ENCODE data around the gene WTIP. TPM values are rescaled to one million over a fixed set of nuclear protein-coding genes. Genes with fewer than 3 reads are reported as not detected.

The WTIP gene
- total and polyA plus RNA-seq, 2 of the 13 experiments (the other 11 are each of a cell fraction or from before 2014, with no cell fraction given) = 15.0 to 18.1 TPM

- no peak overlapping the region for H2AFZ ChIP-seq (ENCODE audit: low read length)
- H3K36me3 ChIP-seq (replicated peaks in 1 of 2; ENCODE audit: control insufficient read depth in 1 of 2, insufficient read depth in 2 of 2, low read length in 2 of 2) = peaks cover 26 to 80% of the 10 kb centered on the region in 2 experiments
- no peak overlapping the region for H3K4me2 ChIP-seq (ENCODE audit: low read depth, low read length)
- no peak overlapping the region for H3K4me3 ChIP-seq (replicated peaks in 1 of 3; ENCODE audit: insufficient read depth in 1 of 3, low read depth in 2 of 3, low read length in 3 of 3)
- H3K4me1 ChIP-seq (ENCODE audit: insufficient read depth, low read length) = no peaks in the 10 kb centered on the region
- BruUV-seq (replicated peaks) = no TSS peak
- H3K27ac ChIP-seq (ENCODE audit: extremely low read length, insufficient read depth, low read length) = no peak overlapping the region
- TF ChIP-seq ZNF775 (CRISPR knock-in tag; IDR thresholded peaks at IDR 0.05; ENCODE audit: borderline replicate concordance) = no peak
- peak; percentile 58; the same call in 1 of the 2 replicates for TF ChIP-seq ZNF121 (CRISPR knock-in tag; IDR thresholded peaks at IDR 0.05)
- TF ChIP-seq ZNF607 (CRISPR knock-in tag; IDR thresholded peaks at IDR 0.05; ENCODE audit: borderline replicate concordance) = no peak
- no peak for TF ChIP-seq MAF1 (CRISPR knock-in tag; IDR thresholded peaks at IDR 0.05; ENCODE audit: borderline replicate concordance)
- no peaks in the 10 kb centered on the region for H3K79me2 ChIP-seq (ENCODE audit: insufficient read depth, low read length)
- in situ Hi-C loops (cut with HindIII; ENCODE audit: extremely low pct_ligation_motif_present, low pct_unique_long_range_greater_than_20kb) = no loop called here
- intact Hi-C loops (cut with micrococcal nuclease; ENCODE audit: unreplicated experiment) = no loop called here
- WGBS (ENCODE audit: low lambda C conversion rate) = 98% methylated on average over 3 of the region's 3 CpGs
- no peaks in the 10 kb centered on the region for H3K9me3 ChIP-seq (ENCODE audit: low read length)
- CTCF ChIA-PET (ENCODE audit: low intra/inter-chr PET ratio, low total read pairs) = no interaction called here
- no peak for DNase-seq (ENCODE audit: low spot score)
- no peaks in the 10 kb centered on the region for H3K27me3 ChIP-seq (ENCODE audit: control insufficient read depth in 1 of 2, insufficient read depth in 2 of 2, low read length in 2 of 2)
- no peak for FAIRE-seq
- no peaks in the 10 kb centered on the region for H4K20me1 ChIP-seq (ENCODE audit: insufficient read depth, low read length)
- POLR2A ChIA-PET = no interaction called here
- ATAC-seq = no peak
- H3K9ac ChIP-seq (ENCODE audit: insufficient read depth, low read depth, low read length) = no peak overlapping the region
Observed at GRCh38 chr19:34448191-34448590, 33.4 kb upstream of the WTIP start.

GRCh38 chr19:34452723-34453122, 28.8 kb upstream of the WTIP start:
- H3K9me3 ChIP-seq (ENCODE audit: low read length) = no peaks in the 10 kb centered on the region
- H3K4me1 ChIP-seq (ENCODE audit: insufficient read depth, low read length) = no peaks in the 10 kb centered on the region
- in situ Hi-C loops (cut with HindIII; ENCODE audit: extremely low pct_ligation_motif_present, low pct_unique_long_range_greater_than_20kb) = no loop called here
- POLR2A ChIA-PET = no interaction called here
- H3K9ac ChIP-seq (ENCODE audit: insufficient read depth, low read depth, low read length) = no peak overlapping the region
- no peaks in the 10 kb centered on the region for H3K79me2 ChIP-seq (ENCODE audit: insufficient read depth, low read length)
- FAIRE-seq (no peak), ATAC-seq (no peak), DNase-seq (ENCODE audit: low spot score) (no peak)
- H2AFZ ChIP-seq (ENCODE audit: low read length) = no peak overlapping the region
- peaks cover 20 to 66% of the 10 kb centered on the region in 2 experiments for H3K36me3 ChIP-seq (replicated peaks in 1 of 2; ENCODE audit: control insufficient read depth in 1 of 2, insufficient read depth in 2 of 2, low read length in 2 of 2)
- no peak overlapping the region for H3K4me3 ChIP-seq (replicated peaks in 1 of 3; ENCODE audit: insufficient read depth in 1 of 3, low read depth in 2 of 3, low read length in 3 of 3)
- intact Hi-C loops (cut with micrococcal nuclease; ENCODE audit: unreplicated experiment) = no loop called here
- H3K27me3 ChIP-seq (ENCODE audit: control insufficient read depth in 1 of 2, insufficient read depth in 2 of 2, low read length in 2 of 2) = no peaks in the 10 kb centered on the region
- no peak overlapping the region for H3K27ac ChIP-seq (ENCODE audit: extremely low read length, insufficient read depth, low read length)
- no peaks in the 10 kb centered on the region for H4K20me1 ChIP-seq (ENCODE audit: insufficient read depth, low read length)
- TSS peak; percentile 15 for BruUV-seq (replicated peaks)
- CTCF ChIA-PET (ENCODE audit: low intra/inter-chr PET ratio, low total read pairs) = no interaction called here
- H3K4me2 ChIP-seq (ENCODE audit: low read depth, low read length) = no peak overlapping the region
- TF ChIP-seq MNT (IDR thresholded peaks at IDR 0.05) = no peak
- TF ChIP-seq SALL1 (CRISPR knock-in tag; IDR thresholded peaks at IDR 0.05) = no peak
- no peak for TF ChIP-seq ARNT (IDR thresholded peaks at IDR 0.05)
- TF ChIP-seq MAFF (IDR thresholded peaks at IDR 0.05; ENCODE audit: low read depth, low read length) = no peak
- no peak for TF ChIP-seq ZBTB37 (CRISPR knock-in tag; IDR thresholded peaks at IDR 0.05)
- no peak for TF ChIP-seq REL (CRISPR knock-in tag; conservative IDR thresholded peaks at IDR 0.05)
- no peak for TF ChIP-seq RFXAP (CRISPR knock-in tag; IDR thresholded peaks at IDR 0.05; ENCODE audit: borderline replicate concordance)
- TF ChIP-seq ZGPAT (CRISPR knock-in tag; IDR thresholded peaks at IDR 0.05) = no peak
- TF ChIP-seq ZNF33B (CRISPR knock-in tag; IDR thresholded peaks at IDR 0.05) = no peak
- TF ChIP-seq RBAK (CRISPR knock-in tag; IDR thresholded peaks at IDR 0.05) = no peak
- TF ChIP-seq SP5 (CRISPR knock-in tag; IDR thresholded peaks at IDR 0.05; ENCODE audit: borderline replicate concordance, low read depth) = no peak
- no peak for TF ChIP-seq PHF8 (CRISPR knock-in tag; IDR thresholded peaks at IDR 0.05)
- no peak for TF ChIP-seq SRSF9 (IDR thresholded peaks at IDR 0.05; ENCODE audit: borderline replicate concordance, insufficient read depth, low read depth, low read length, poor library complexity, severe bottlenecking)
